Stimulated activated CD4-positive, alpha-beta T cell treated with anti-CD3 and anti-CD28 coated beads, Interleukin-1b, Interleukin-23, amount 100 ng/mL, for 48 hours (primary cell): ENCODE results near the gene TAGLN2.

Experiments
- DNase-seq: peaks from one replicate; pipeline ENCODE4 v3.0.0-alpha.2; 2020

TAGLN2 gene

GRCh38 chr1:159924791-159925718 lies at the start of gene TAGLN2:
Gene TAGLN2 (minus strand): TSS chr1:159925507. CDS start chr1:159920509, 4,998 bp downstream.
- DNase-seq = peak; percentile 89

DNA sequence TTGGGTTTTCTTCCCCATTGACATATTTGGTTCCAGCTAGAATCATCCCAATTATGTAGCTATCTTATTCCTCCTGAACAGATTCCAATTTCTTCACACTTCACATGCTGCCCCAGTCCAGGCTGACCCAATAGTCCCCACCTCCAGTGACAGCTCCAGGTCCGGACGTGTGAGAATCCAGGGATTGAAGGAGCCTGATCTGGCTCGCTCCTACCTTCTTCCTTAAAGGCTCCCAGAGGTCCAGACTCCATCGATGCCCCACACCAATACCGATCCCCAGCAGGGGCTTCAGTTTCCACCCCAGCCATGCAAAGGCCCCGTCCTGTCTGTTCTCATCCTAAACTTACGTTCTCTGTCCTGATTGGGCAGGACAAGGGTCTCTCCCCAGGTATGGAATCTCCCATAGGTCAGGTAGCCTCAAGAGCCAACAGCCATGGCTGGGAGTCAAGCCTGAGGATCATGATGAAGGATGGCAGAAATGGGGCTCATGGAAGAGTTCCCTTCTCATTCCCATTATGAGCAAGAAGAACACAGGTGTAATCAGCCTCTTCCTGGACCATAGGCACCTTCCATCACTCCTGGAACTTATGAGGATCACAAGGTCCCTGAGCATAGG lies 49.2 kb upstream of the TAGLN2 start:
- DNase-seq = no peak

DNA sequence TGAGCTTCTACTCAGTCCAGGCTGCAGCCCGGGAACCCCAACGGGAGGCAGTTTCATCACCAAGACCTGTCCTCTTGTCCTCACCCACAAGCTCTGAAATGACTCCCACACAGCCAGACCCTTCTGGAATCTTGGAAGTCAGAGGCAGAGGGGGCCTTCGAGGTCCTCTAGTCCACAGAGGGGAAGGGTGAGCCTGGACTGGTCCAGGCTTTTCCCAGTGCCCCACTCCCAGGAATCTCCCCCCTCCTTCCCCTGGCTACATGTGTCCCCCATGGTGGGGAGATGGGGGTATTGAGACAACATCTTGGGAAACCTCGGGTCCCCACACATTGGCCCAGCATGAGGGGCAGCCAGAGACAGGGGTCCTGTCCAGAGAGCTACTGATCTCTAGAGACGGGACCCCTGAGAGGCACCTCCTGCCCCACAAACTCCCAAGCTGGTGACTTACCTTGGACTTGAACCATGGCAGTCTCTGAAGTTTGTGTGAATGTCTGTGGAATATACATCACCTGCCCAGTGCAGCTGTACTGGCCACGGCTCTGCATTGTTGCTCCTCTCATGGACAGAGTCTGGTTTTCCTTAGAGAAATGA lies 48.1 kb upstream of the TAGLN2 start:
- no peak for DNase-seq

DNA sequence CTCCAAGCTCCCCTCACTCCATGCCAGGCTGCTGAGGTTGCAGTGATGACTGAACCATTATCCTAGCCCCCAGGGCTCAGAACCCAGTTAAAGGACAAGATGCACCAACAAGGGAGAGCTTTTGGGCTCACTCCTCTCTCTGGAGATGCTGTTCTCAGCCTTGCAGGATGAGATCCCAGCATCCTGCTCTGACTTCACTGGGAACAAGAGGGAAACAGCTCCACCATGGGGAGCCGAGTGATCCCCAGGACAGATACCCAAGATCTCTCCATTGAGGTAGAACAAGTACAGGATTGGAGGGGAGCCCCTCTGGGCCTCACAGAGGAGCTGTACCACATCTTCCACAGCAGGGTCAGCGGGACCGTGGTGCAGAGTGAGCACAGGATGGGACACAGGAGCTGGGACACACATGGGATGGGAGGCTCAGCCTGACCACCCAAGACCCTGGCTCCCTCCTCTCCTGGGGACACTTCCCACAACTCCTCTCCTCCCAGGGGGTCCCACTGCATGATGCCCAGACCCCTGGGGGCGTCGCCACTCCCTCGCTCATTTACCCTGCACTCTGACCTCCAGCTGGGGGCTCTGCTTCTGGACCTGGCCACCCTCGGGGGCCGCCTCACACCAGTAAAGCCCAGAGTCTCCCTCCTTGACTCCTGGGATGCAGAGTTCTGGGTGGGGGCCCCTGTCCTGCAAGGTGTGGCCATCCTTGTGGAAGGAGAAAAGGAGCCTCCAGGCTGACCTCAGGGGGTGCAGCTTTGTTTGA lies 47.3 kb upstream of the TAGLN2 start:
- DNase-seq = no peak

- no peak for DNase-seq
These were observed 45.6 kb upstream of the TAGLN2 start for GRCh38 chr1:159970932-159971342.

DNA sequence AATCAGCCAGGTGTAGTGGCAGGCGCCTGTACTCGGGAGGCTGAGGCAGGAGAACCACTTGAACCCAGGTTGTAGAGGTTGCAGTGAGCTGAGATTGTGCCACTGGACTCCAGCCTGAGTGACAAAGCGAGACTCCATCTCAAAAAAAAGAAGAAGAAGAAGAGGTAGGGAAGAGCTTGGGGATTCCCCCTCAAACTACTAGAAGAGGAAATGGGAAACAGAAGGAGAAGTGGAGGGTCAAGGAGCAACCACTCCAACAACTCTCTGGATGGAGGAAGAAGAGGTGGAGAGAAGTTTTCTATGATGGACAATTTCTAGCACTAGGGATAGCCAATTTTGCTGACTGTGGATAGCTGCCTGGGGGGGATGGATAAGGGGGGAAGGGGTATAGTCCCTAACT lies 43.6 kb upstream of the TAGLN2 start:
- no peak for DNase-seq

GRCh38 chr1:159965263-159965662 lies 40.0 kb upstream of the TAGLN2 start:
- no peak for DNase-seq

- no peak for DNase-seq
These were observed 38.8 kb upstream of the TAGLN2 start for GRCh38 chr1:159964144-159964543.

DNA sequence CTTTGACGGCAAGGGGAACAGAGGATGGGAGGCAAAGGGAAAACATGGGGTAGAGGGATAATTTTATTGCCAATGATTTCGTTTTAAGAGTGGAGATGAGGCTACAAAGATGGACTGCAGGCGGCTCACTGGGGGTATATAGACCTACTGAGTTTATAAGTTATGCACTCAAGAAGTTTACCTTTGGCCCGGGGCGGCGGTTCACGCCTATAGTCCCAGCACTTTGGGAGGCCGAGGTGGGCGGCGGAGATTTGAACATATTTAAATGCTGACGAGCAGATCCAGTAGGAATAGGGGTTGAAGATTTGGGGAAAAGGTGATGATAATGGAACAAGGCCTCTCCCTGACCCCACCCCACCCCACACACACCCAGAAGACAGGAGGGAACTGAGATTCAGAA lies 36.9 kb upstream of the TAGLN2 start:
- DNase-seq = no peak

DNA sequence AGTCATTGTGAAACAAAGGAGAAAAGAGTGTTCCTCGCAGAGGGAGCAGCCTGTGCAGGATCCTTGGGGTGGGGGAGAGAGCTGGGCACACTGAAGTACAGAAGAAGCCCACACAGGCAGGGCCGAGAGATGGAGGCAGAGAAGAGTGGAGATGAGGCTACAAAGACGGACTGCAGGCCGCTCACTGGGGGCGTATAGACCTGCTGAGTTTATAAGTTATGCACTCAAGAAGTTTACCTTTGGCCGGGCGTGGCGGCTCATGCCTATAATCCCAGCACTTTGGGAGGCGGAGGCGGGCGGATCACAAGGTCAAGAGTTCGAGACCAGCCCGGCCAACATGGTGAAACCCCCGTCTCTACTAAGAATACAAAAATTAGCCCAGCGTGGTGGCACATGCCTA lies 36.3 kb upstream of the TAGLN2 start:
- DNase-seq = no peak

- no peak for DNase-seq
These were observed 35.5 kb upstream of the TAGLN2 start for GRCh38 chr1:159960721-159961381.

DNA sequence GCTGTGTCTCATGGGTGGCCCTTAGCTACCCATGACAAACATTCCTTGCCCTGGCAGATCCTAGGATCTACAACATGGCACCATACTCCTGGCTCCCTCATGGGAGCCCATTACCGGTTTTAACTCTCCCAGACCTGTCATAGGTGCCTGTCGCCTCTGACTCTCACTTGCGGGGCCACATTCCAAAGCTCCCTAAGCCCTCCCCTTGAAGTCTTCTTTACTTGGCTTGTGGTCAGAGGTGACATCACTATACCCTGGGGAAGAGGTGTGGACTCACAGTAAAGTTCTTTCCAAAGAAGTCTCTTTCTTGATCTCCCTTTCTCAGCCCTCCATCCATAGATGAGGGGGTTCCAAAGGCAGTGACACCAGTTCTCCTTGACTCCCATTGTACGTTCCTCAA lies 34.1 kb upstream of the TAGLN2 start:
- DNase-seq = no peak

DNA sequence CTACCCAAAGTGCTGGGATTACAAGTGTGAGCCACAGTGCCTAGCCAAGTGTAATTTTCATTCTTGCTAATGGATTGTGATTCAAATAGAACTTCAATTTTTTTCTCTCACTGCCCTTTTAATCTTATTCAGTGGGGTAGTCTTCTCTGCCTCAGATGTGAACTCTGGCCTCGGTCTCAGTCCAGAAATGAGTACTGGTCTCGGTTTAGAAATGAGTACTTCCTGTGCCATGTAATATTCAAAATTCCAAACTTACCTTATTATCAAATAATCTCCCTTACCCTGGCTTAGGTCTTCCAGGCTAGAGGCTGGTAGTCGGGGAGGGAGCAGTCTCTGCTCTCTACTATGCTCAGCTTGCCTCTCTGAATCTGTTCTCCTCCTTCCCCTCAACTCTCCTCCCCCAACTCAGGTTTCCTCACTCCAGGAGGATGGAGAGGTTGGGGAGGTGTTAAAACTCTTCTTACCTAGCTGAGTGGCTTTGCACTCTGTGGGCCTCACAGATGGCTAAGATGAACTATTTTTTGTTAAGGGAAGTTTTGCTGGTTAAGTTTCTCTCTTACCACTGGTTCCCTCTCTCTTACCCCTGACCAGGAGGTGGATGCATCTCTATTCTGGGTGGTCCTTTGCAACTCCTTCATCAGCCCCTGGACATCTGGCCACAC lies 33.5 kb upstream of the TAGLN2 start:
- no peak for DNase-seq

GRCh38 chr1:159957824-159958268 lies 32.5 kb upstream of the TAGLN2 start:
- DNase-seq = no peak

DNA sequence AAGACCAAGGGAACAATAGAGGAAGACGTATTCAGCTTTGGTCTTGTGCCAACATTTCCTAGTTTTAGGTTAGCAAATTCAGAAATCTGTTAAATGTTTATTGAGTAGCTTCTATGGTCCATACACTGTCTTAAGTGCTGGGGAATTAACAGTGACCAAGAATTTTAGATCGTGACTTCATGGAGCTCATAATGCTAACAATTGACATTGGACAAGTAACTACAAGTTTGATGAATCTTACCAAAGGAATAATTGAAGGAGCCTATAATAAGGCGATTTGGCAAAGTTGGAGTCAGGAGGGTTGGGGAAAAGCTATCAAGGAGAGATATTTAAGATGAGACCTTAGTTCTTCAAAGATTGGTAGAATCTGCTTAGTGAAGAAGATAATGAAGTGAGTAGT lies 30.1 kb upstream of the TAGLN2 start:
- no peak for DNase-seq

DNA sequence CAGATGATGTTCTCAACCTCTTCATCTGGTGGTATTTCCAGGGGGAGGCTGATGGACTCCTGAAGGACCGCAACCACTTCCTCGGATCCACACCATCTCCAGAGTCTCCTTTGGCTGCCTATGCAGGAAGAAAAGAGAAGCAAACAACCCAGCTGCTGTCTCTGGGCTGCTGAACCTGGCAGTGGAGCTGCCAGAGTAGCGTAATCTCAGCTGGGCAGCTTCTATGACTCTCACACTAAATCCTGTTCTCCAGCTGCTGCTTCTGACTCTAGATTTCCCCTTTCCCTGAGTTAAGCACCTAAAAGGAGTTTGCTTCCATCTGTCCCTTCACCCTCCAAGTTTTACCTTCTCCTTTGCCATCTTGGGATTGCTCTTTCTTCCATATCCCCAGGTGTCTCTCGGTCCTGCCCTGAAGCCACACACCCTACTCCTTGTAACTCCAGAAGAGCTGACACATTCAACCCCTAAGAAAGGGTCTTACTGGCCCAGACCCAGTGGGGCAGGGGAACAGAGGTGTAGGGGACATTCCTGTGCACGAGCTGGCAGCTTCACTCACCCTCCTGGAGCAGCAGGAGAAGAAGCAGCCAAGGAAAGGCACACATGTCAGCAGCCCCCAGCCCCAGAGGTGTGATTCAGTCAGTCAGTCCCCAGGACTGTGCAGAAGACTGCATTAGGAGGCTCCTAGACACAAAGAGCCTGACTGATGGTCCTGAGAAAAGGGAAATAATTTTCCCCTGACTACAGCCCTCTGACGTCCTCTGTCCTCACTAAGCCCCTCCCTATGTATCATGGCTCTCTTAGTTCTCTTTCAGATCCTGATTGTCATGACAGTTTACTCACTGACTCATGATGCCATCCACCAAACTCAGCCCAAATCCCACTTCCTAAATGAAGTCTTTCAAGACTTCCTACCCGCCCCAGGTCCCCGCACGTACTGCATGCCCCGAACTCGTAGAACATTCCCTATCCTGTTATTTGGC lies 28.5 kb upstream of the TAGLN2 start, which contains the start of gene SLAMF9:
TSS of gene SLAMF9 (minus strand) at position 702 of the 980 bp plus-strand sequence. CDS start at position 602, 100 bp downstream.
- no peak for DNase-seq

DNA sequence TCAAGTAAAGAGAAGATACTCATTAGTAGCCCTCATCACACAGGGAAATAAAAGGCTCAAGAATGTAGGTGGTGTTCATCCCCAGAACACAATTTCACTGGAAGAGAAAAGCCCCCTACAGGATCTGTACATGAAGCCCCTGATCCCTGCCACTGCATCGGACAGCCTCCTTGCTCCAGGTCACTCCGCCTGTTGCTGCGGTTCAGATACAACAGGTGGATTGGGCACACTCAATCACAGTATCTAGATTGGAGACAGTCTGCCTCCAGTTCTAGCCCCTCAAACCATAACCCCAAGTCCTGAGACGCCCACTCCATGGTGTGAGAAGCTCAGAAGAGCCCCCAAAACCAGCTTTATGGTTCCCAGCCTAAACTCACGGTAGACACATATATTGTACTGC lies 27.6 kb upstream of the TAGLN2 start:
- DNase-seq = no peak

DNA sequence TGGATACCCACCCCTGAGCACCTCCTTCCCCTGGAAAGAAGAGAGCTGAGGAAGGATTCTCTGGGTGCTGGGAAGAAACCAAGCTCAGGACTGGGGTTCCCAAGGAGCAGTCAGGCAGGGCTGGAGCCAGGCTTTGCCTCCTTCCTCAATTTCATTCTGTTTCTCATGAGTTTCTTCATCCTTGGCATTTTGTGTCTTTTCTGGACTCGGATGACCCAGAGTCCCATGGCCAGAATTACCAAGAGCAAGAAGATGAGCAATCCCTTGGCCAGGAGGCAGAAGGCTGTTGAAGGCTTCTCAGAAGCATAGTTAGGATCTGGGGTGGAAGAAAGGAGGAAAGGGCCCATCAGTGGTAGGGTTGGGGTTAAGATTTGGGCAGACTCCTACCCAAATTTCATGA lies 26.2 kb upstream of the TAGLN2 start:
- DNase-seq = no peak

DNA sequence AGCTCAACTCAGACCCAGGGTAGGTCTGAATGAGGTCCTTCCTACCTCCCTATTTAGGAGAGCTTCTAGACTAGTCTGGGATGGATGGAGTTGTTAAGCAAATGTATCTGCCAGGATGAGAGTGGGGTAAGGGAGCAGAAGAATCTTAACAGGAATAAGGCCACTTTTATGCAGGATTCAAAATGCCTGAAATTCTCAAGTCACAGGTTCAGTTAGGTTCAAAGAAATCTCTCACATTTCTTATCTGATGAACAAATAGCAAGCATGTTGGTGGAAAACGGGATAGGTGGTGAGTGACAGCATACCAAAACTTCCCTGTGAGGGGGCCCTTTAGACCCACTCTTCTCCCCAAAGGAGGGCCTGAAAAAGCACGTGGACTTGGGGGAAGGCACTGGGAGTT lies 25.7 kb upstream of the TAGLN2 start:
- DNase-seq = no peak

- DNase-seq = no peak
These were observed 24.7 kb upstream of the TAGLN2 start for GRCh38 chr1:159949981-159950381.

DNA sequence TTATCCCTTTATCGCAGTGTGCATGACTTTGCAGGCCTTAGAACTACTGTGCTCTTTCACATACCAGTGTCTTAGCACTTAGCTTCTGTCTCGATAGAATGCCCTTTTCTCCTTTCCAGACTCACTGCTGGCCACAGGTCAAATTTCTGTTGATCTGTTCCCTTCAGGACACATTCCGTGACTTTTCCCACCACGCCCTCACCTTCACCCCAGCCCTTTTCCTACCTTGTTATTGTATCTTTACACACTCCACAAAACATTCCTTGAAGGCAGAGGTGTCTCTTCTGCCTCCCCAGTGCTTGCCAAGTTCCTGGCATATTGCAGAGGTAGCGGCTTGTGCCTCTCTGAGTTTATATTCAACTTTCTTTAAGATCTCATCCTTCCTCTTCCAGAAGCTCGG lies 23.8 kb upstream of the TAGLN2 start:
- no peak for DNase-seq
